ENCODE data around the gene GSTM1. TPM values are rescaled to one million over a fixed set of nuclear protein-coding genes. Genes with fewer than 3 reads are reported as not detected.

Gene GSTM1
- total RNA-seq, 2 experiments from 2014 or later: 0.22 TPM; not detected in 1

DNA sequence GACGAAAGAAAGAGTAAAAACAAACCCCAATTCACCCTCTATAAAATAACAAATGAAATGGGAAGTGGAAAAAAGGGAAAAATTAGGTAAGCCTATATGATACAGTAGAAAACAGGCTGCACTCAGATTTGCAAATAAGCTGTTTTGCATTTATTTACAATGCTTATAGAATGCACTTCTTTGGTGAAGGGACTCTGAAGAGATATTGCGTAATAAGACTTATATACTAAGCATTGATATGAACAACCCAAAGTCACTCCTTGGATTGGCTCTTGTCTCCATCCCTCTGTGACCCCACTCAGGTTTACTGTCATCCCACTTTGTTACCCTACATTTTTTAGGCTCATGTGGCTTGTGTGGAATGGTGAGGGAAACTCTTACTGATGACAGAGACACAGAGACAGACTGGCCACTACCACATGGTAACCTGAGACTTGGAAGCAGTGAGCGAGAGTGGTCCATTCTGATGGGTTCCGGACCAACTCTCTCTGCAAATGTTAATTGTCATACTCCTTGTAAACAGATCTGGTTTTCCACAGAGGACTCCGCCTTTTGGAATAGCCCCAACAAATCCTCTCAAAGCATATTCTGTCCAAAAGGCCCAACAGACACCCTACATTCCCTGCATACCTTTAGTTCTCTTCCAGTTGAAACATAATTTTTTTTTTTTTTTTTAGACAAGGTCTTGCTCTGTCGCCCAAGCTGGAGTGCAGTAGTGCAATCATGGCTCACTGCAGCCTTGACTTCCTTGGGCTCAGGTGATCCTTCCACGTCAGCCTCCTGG lies 35.5 kb downstream of the GSTM1 start:
- intact Hi-C loops (cut with micrococcal nuclease): no loop called here
- no peak overlapping the region for H3K4me3 Mint-ChIP-seq

DNA sequence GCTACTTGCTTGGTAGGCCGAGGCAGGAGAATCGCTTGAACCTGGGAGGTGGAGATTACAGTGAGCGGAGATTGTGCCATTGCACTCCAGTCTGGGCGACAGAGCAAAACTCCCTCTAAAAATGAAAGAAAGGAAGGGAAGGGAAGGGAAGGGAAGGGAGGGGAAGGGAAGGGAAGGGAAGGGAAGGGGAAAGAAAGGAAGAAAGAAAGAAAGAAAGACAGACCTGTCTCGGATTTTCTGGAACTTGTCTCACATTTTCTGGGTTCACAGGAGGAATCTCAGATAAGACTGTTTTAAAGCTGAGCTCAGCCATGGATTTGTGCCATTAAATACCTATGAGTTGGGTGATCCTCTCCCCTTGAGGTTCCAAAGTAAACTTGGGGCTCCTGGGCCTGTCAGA lies 37.3 kb downstream of the GSTM1 start:
- Mint-ChIP-seq H3K36me3 (no peaks in the 10 kb centered on the region), H3K4me1 (ENCODE audit: low read depth) (no peaks in the 10 kb centered on the region), H3K9me3 (no peaks in the 10 kb centered on the region), H3K27ac (no peak overlapping the region), H3K4me3 (no peak overlapping the region), H3K27me3 (no peaks in the 10 kb centered on the region)
- ChIA-PET POLR2A (no interaction called here), CTCF (no interaction called here)
- intact Hi-C loops (cut with micrococcal nuclease): no loop called here
- DNase-seq: no peak

More for the DNA sequence above, 35.5 kb downstream of the GSTM1 start:
- Mint-ChIP-seq H3K36me3 (no peaks in the 10 kb centered on the region), H3K27ac (no peak overlapping the region), H3K27me3 (no peaks in the 10 kb centered on the region), H3K4me1 (ENCODE audit: low read depth) (peaks cover 2% of the 10 kb centered on the region), H3K9me3 (no peaks in the 10 kb centered on the region)
- no peak for DNase-seq
- ChIA-PET POLR2A (no interaction called here), CTCF (no interaction called here)

DNA sequence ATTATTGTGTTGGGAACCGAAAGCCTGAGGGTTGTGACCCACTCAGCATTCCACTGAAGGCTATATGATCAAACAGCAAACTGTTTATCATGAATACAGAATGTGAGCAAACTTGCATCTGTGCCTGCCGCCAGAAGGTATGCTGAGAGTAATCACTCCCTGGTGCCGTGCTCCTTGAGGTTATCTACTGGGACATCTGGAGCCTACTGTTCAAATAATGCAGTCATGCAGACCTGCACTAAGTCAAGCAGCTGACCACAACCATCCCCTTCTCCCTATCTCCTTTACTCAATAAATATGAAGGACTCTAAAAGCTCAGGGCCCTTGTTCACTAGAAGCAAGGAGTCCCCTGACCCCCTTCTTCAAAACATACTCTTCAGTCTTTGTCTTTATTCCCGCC lies 37.9 kb downstream of the GSTM1 start:
- H3K4me1 Mint-ChIP-seq (ENCODE audit: low read depth): no peaks in the 10 kb centered on the region
- no peaks in the 10 kb centered on the region for H3K9me3 Mint-ChIP-seq
- CTCF ChIA-PET: no interaction called here
- no peak for DNase-seq
- no peaks in the 10 kb centered on the region for H3K27me3 Mint-ChIP-seq
- no peak overlapping the region for H3K27ac Mint-ChIP-seq
- POLR2A ChIA-PET: no interaction called here
- intact Hi-C loops (cut with micrococcal nuclease): no loop called here
- no peak overlapping the region for H3K4me3 Mint-ChIP-seq
- H3K36me3 Mint-ChIP-seq: no peaks in the 10 kb centered on the region

DNA sequence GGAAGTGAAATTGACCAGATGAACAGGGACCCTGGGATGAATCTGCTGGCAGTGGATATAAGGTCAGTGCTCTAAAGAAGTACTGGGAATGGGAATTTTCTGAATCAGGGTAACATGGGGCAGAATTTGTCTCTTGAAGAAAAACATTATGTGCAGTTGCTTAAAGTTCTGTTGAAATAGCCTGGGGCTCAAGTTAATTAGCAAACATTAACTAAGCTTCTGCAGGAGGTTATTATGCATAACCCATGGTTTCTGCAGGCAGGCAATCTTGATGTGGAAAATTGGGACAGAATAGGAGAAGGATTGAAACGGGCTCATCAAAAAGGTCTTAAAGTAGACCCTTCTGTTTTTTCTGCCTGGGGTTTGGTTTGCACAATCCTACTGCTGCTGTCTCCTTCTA lies 38.4 kb downstream of the GSTM1 start:
- H3K9me3 Mint-ChIP-seq: no peaks in the 10 kb centered on the region
- CTCF ChIA-PET: no interaction called here
- no peak overlapping the region for H3K27ac Mint-ChIP-seq
- intact Hi-C loops (cut with micrococcal nuclease): no loop called here
- H3K4me3 Mint-ChIP-seq: no peak overlapping the region
- no peaks in the 10 kb centered on the region for H3K27me3 Mint-ChIP-seq
- H3K36me3 Mint-ChIP-seq: no peaks in the 10 kb centered on the region
- no peaks in the 10 kb centered on the region for H3K4me1 Mint-ChIP-seq (ENCODE audit: low read depth)
- POLR2A ChIA-PET: no interaction called here
- no peak for DNase-seq

DNA sequence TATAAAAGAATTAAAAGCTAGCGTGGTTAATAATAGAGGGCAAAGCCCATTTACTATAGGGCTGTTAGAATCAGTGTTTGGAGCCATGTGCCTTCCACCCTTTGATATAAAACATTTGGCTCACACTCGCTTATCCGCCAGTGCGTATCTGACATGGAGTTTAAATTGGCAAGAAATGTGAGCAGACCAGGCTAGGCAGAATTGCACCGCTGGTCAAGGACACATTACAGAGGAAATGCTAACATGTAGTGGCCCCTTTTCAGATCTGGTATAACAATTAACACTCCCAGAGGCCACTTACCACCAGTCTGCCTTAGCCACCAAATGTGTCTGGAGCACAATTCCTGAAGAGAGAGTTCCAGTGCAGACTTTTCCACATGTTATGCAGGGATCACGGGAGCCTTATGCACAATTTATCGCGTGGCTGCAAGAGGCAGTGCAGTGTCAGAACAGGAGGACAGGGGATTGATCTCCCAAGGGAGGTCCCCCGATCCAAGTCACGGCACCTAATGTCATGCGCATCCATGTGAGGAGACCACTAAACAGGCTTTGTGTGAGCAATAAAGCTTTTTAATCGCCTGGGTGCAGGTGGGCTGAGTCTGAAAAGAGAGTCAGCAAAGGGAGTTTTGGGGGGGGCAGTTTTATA lies 39.2 kb downstream of the GSTM1 start:
- intact Hi-C loops (cut with micrococcal nuclease): no loop called here
- H3K4me1 Mint-ChIP-seq (ENCODE audit: low read depth): no peaks in the 10 kb centered on the region
- no peak for DNase-seq
- ChIA-PET POLR2A (no interaction called here), CTCF (interaction anchor here (2.2 kb wide), 1 partner anchor 87 kb away, joined by 12 read pairs; no protein-coding TSS in a partner anchor)
- no peak overlapping the region for H3K27ac Mint-ChIP-seq
- no peaks in the 10 kb centered on the region for H3K36me3 Mint-ChIP-seq
- H3K4me3 Mint-ChIP-seq: no peak overlapping the region
- peaks cover 5% of the 10 kb centered on the region for H3K27me3 Mint-ChIP-seq
- H3K9me3 Mint-ChIP-seq: no peaks in the 10 kb centered on the region

DNA sequence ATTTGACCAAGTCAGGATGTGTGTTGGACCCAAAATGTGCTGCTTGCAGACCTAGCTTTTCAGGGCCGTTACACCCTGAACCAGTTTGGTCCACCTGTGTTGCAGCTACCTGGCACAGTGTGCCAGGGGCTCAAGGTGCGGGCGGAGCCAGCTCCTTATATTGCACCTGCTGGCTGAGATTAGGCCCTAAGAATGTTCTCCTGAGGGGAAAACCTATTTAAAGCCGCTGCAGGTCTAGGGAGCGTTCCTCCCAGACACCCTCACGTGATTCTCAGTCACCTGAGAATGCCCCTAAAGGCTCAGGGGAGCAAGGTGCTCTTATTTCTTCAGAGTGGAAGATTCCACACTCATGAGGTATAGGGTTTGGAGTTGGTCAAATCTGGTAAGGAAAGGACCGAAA lies 41.3 kb downstream of the GSTM1 start:
- Mint-ChIP-seq H3K27me3 (peaks cover 5% of the 10 kb centered on the region), H3K36me3 (no peaks in the 10 kb centered on the region), H3K27ac (no peak overlapping the region), H3K4me1 (ENCODE audit: low read depth) (no peaks in the 10 kb centered on the region), H3K9me3 (no peaks in the 10 kb centered on the region), H3K4me3 (no peak overlapping the region)
- ChIA-PET POLR2A (no interaction called here), CTCF (interaction anchor here (2.2 kb wide), 1 partner anchor 89 kb away, joined by 12 read pairs; no protein-coding TSS in a partner anchor)
- intact Hi-C loops (cut with micrococcal nuclease): no loop called here
- no peak for DNase-seq

DNA sequence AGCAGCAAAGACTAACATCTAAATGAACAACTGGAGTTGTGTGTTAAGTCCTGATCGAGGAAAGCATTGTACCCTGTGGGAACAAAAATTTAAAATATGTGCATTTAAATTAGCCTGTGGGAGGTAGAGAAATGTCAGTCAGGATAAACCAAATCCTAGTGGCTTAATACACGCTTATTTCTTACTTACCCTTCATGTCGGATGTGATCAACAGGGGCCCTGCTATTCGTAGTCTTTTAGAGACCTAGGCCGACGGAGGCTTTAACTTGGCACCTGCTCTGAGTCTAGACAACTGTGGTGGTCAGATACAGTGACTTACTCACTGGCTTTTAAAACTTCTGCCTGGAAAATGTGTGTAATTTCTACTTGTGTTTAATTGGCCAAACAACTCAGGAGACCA lies 43.0 kb downstream of the GSTM1 start:
- H3K9me3 Mint-ChIP-seq: no peaks in the 10 kb centered on the region

DNA sequence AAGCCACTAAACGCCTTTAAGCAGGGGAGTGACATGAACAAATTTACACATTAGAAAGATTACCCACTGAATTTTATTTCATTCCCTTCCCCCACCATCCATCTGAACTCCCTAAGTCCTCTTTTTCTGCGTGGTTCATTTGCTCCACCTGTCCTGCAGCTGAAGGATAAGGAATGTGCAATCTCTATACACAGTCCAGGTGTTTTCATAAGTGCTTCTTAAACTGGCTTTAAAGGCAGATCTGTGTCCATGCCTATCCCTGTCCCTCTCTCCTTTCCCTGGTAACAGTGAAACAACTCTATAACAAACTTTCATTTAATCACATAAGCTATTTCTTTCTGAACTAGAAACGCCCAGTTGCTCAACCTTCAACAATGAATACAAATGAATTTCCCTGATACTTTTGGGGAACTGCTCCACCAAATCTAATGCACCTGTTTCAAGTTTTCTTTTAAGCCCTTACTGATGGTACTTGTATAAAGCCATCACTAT lies 44.8 kb downstream of the GSTM1 start:
- CTCF ChIA-PET: interaction anchor here (2.3 kb wide), 1 partner anchor 92 kb away, joined by 13 read pairs; no protein-coding TSS in a partner anchor
- H3K27me3 Mint-ChIP-seq: peaks cover 9% of the 10 kb centered on the region

More for the DNA sequence above, 43.0 kb downstream of the GSTM1 start:
- Mint-ChIP-seq H3K36me3 (no peaks in the 10 kb centered on the region), H3K27ac (no peak overlapping the region), H3K4me1 (ENCODE audit: low read depth) (no peaks in the 10 kb centered on the region), H3K27me3 (peaks cover 5% of the 10 kb centered on the region), H3K4me3 (no peak overlapping the region)
- no peak for DNase-seq
- POLR2A ChIA-PET: no interaction called here
- intact Hi-C loops (cut with micrococcal nuclease): no loop called here
- CTCF ChIA-PET: no interaction called here

DNA sequence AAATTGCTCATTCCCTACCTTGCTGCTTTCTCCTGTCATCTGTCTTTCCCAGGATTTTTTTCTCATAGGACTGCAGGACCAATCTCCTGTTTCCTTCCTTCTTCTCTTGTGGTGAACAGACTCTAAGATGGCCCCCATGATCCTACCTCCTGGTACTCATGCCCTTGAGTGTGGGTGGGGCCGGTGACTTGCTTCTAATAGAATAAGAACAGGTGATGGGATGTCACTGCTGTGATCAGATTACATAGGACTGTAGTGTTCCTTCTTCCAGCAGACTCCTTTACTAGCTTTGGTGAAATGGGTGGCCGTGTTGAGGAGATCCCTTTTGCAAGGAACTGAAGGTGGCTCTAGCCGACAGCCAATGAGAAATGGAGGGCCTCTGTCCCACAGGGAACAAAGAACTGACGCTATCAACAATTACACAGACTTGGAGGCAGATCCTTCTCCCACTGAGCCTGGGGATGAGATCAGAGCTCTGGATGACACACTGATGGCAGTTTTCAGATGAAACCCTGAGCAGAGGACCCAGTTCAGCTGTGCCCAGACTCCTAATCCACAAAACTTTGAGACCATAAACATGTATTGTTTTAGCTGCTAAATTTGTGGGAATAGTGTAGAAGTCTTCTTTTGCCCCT lies 45.7 kb downstream of the GSTM1 start:
- no peak for DNase-seq
- Mint-ChIP-seq H3K27ac (no peak overlapping the region), H3K27me3 (peaks cover 9% of the 10 kb centered on the region), H3K36me3 (no peaks in the 10 kb centered on the region), H3K9me3 (no peaks in the 10 kb centered on the region), H3K4me1 (ENCODE audit: low read depth) (no peaks in the 10 kb centered on the region), H3K4me3 (no peak overlapping the region)
- intact Hi-C loops (cut with micrococcal nuclease): no loop called here
- ChIA-PET POLR2A (no interaction called here), CTCF (interaction anchor here (1.3 to 2.3 kb wide), 2 partner anchors 93 to 251 kb away, joined by 5 to 13 read pairs; partner anchors contain the start of gene AHCYL1)

More for the DNA sequence above, 44.8 kb downstream of the GSTM1 start:
- POLR2A ChIA-PET: no interaction called here
- Mint-ChIP-seq H3K4me3 (no peak overlapping the region), H3K4me1 (ENCODE audit: low read depth) (no peaks in the 10 kb centered on the region), H3K27ac (no peak overlapping the region), H3K36me3 (no peaks in the 10 kb centered on the region), H3K9me3 (no peaks in the 10 kb centered on the region)
- DNase-seq: no peak
- intact Hi-C loops (cut with micrococcal nuclease): no loop called here

DNA sequence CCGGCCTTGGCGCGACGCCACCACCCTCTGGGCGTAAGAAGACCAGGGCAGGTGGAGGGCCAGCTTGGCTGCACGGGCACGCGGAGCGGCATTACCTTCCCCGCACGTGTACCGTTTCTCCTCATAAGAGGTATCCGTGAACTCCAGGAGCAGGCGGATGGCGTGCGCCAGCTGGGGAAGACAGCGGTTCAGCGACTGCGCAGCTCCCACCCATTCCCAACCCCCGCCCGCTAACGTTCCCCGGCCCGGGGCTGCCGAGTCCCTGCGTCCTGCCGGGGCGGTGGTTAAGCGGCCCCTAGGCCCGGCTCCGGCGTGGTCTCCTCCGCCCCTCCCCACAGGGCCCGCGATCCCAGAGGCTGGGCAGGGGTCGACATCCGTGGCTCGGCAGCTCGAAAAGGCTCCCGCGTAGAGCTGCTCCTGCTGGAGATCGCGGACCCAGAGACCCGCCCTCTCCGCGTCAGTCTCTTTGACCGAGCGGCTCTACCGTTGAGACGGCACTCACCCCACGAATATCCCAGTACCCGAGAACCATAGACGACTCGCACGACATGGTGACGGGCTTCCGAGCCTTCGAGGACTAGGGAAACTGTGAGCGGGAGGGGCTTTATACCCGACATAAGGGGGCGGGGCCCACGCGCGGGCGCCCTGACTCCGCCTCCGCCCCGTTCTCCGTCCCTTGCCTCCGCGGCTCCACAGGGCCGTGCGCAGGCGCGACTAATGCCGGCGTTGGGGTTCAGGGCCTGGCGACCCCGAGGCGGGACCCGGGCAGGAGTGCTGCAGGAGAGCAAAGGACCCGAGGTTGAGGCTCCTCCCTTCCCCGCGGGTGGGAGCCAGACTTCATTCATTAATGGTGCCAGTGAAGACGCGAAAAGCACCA lies 52.4 kb downstream of the GSTM1 start:
- Mint-ChIP-seq H3K27ac (no peak overlapping the region), H3K4me3 (peak overlapping the region; percentile 65), H3K9me3 (no peaks in the 10 kb centered on the region), H3K4me1 (ENCODE audit: low read depth) (peaks cover 6% of the 10 kb centered on the region), H3K27me3 (peaks cover 16% of the 10 kb centered on the region), H3K36me3 (no peaks in the 10 kb centered on the region)
- intact Hi-C loops (cut with micrococcal nuclease): loop anchor here (1.0 kb wide), 1 partner anchor 245 kb away; no protein-coding TSS in a partner anchor
- ChIA-PET CTCF (interaction anchor here (0.9 to 1.0 kb wide), 3 partner anchors 100 to 250 kb away, joined by 3 to 4 read pairs (median 3); no protein-coding TSS in a partner anchor), POLR2A (interaction anchor here (0.8 kb wide), 1 partner anchor 61 kb away, joined by 3 read pairs; no protein-coding TSS in a partner anchor)
- DNase-seq: peak; percentile 80

DNA sequence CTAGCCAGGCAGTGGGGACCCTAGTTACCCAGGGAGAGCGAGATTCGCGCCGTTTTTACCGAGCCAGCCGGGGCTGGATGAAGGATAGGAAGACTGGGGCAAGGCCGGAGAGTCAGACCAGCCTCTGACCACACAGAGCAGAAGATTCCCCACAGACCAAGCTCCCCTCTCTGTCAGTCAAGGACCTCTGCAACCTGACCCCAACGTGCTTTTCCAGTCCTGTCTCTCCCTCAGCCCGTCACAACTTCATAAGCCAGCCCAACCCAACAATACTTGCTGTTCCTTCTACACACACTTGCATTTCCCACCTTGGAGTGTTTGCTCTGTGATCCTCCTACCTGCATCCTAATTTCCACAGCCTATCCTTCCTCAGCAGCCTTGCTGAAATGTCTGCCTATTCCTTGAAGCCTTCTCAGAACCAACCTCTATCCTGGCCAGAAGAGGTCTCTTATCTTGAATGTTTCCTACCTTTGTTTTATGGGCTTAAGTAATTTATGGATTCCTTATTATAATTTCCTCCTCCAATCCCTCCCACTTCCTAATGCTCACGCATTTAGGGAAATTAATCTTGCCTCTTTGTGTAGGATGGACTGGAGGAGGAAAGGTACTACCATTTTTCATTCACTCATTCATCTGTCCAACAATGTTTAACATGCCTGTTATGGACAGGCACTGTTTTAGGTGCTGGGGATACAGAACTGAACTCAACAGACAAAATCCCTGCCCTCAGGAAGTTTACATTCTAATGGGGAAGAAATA lies 53.2 kb downstream of the GSTM1 start, which contains the start of gene GSTM3:
GSTM3 (minus strand) TSS at position 424 of the 759 bp plus-strand sequence. CDS start 751 bp downstream, outside the sequence.
- H3K4me1 Mint-ChIP-seq (ENCODE audit: low read depth): peaks cover 6% of the 10 kb centered on the region
- H3K27ac Mint-ChIP-seq: no peak within 1 kb of the TSS
- DNase-seq: no peak
- intact Hi-C loops (cut with micrococcal nuclease): loop anchor here (1.0 kb wide), 1 partner anchor 245 kb away; no protein-coding TSS in a partner anchor
- peaks cover 16% of the 10 kb centered on the region for H3K27me3 Mint-ChIP-seq
- ChIA-PET POLR2A (no interaction called here), CTCF (interaction anchor here (1.0 kb wide), 1 partner anchor 251 kb away, joined by 3 read pairs; no protein-coding TSS in a partner anchor)
- H3K36me3 Mint-ChIP-seq: no peaks in the 10 kb centered on the region
- no peaks in the 10 kb centered on the region for H3K9me3 Mint-ChIP-seq
- peak within 1 kb of the TSS; percentile 65 for H3K4me3 Mint-ChIP-seq
